Left lung (tissue), 10 donors: Measurements from ENCODE around the gene EHD1. TPM values are rescaled to one million over a fixed set of nuclear protein-coding genes. Genes with fewer than 3 reads are reported as not detected.

ENCODE experiments used
- ATAC-seq: fragments of 200-7000 bp; cut with Tn5 transposase; one replicate; pipeline ENCODE4 v1.9.1; 2020; ENCODE audit warnings: moderate library complexity
- DNase-seq, 4 donors: peaks; one replicate each; pipeline ENCODE4 v3.0.0-alpha.2; 2013 to 2020
- H3K27ac ChIP-seq, 2 donors: fragments of 200-600 bp; sonication (generic) in 1 of 2; one replicate each; pipeline versions ENCODE4 v1.5.0 to v1.8.0; 2020 to 2021
- H3K27me3 ChIP-seq, 2 donors: fragments of 200-600 bp; sonication (generic) in 1 of 2; one replicate each; pipeline versions ENCODE4 v1.5.0 to v1.8.0; 2020 to 2021
- H3K36me3 ChIP-seq, 2 donors: fragments of 200-600 bp; sonication (generic) in 1 of 2; one replicate each; pipeline versions ENCODE4 v1.5.0 to v1.8.0; 2020 to 2021
- H3K4me1 ChIP-seq, 2 donors: fragments of 200-600 bp; one replicate each; pipeline ENCODE4 v1.8.0; 2021
- H3K4me3 ChIP-seq, 2 donors: fragments of 200-600 bp; sonication (generic) in 1 of 2; one replicate each; pipeline versions ENCODE4 v1.5.0 to v1.8.0; 2020 to 2021; ENCODE audit warnings: mild to moderate bottlenecking in 1 of 2
- H3K9me3 ChIP-seq, 2 donors: fragments of 200-600 bp; sonication (generic) in 1 of 2; one replicate each; pipeline versions ENCODE4 v1.5.0 to v1.8.0; 2020 to 2021
- intact Hi-C, 2 donors: fragments of 100-400 bp; cut with DNase I; formaldehyde crosslinking; loops; one replicate each; pipeline versions ENCODE4 v1.11.2 to v1.14.2; 2022
- polyA plus RNA-seq, 6 donors: library from polyadenylated mRNA; unstranded; fragments of 120-200 nt; gene quantifications; one replicate each; pipeline ENCODE4 v1.2.1, GENCODE V29; 2013; ENCODE audit not compliant: insufficient read length in 6 of 6
- total RNA-seq, 2 donors: library from RNA; stranded (reverse); fragmentation: NEBNext Ultra II Directional; extraction: Animal tissue kit (Norgen Biotek cat#: 25700); gene quantifications; one replicate each; pipeline ENCODE4 v1.2.1, GENCODE V29; 2021
- TF ChIP-seq, protein P1 (sequence below), 2 donors: fragments of 200-600 bp; sonication (generic) in 1 of 2; IDR thresholded peaks; one replicate each; pipeline versions ENCODE4 v1.5.0 to v1.8.0; 2021; ENCODE audit warnings: antibody characterized with exemption in 2 of 2
- donor health status: DM: no; HTN: yes; CAD: no.
- donor health status: DM: no; HTN: no; CAD: no.

The EHD1 gene
- total and polyA plus RNA-seq, 8 donors, result 44.7 to 153 (median 55.4) TPM

DNA sequence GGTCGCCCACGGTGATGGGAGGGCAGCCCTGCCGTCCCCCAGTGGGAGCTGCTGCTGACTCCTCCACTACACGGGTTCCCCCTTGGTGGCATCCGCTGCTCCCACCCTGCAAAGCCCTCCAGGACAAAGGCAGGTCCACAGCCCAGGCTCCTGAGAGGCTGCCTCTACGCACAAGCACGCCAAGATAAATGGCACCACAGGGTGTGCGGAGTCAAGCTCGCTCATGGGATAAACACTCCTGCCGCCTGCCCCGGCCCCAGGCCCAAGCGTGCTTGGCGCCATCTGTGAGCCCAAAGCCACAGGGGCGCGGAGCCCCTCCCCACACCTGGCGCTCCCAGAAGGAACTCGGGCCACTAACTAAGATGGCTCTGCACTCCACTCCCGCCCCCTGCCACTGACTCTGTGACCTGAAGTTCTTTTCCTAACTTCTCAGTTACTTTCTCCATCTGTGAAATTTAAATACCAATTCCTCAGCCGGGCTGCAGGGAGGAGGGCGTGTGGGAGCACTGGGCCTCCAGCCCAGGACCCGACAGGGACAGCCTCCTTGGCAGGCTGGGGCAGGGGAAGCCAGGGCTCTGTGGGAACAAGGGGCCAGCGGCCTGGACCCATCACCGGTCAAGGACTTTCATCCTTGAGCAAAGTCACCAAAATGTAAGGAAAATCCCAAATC lies 14.9 kb downstream of the EHD1 start:
- H3K36me3 ChIP-seq, result peaks cover 0 to 33% of the 10 kb centered on the region in 2 donors
- peak in 2 of 4 donors; percentile 58 to 68 for DNase-seq
- H3K9me3 ChIP-seq, result no peaks in the 10 kb centered on the region
- H3K4me3 ChIP-seq, result peak overlapping the region in 1 of 2 donors; percentile 6
- intact Hi-C loops, result no loop called here
- H3K27ac ChIP-seq, result peak overlapping the region; percentile 75 to 92
- TF ChIP-seq, protein P1, sequence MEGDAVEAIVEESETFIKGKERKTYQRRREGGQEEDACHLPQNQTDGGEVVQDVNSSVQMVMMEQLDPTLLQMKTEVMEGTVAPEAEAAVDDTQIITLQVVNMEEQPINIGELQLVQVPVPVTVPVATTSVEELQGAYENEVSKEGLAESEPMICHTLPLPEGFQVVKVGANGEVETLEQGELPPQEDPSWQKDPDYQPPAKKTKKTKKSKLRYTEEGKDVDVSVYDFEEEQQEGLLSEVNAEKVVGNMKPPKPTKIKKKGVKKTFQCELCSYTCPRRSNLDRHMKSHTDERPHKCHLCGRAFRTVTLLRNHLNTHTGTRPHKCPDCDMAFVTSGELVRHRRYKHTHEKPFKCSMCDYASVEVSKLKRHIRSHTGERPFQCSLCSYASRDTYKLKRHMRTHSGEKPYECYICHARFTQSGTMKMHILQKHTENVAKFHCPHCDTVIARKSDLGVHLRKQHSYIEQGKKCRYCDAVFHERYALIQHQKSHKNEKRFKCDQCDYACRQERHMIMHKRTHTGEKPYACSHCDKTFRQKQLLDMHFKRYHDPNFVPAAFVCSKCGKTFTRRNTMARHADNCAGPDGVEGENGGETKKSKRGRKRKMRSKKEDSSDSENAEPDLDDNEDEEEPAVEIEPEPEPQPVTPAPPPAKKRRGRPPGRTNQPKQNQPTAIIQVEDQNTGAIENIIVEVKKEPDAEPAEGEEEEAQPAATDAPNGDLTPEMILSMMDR (IDR thresholded peaks at IDR 0.05), result no peak
- H3K4me1 ChIP-seq, result peaks cover 50 to 100% of the 10 kb centered on the region in 2 donors
- ATAC-seq, result peak; percentile 2
- H3K27me3 ChIP-seq, result no peaks in the 10 kb centered on the region

DNA sequence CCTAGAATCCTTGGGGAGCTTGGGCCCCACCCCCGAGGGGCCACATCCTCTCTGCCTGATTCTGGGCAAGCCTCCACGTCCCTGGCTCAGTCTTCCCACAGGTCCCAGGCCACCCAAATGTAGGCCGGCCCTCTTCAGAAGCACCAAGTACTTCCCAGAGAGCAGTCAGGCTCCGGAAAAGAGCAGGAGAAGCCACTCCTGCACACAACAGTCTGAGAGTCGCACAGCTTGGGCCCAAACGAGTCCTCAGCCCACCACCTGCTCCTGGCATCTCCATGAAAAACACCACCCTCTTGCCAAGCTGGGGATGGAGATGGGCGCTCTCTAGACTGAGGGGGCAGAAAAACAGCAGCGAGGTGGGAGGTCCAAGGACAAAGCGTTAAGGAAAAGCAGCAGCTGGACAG lies 15.4 kb downstream of the EHD1 start:
- TF ChIP-seq, protein P1 (IDR thresholded peaks at IDR 0.05), result no peak
- no peaks in the 10 kb centered on the region for H3K27me3 ChIP-seq
- peaks cover 0 to 33% of the 10 kb centered on the region in 2 donors for H3K36me3 ChIP-seq
- ATAC-seq (peak; percentile 43), DNase-seq (peak in 2 of 4 donors; percentile 56 to 67)
- no peak overlapping the region for H3K4me3 ChIP-seq
- intact Hi-C loops, result no loop called here
- peaks cover 47 to 100% of the 10 kb centered on the region in 2 donors for H3K4me1 ChIP-seq
- H3K27ac ChIP-seq, result peak overlapping the region; percentile 75 to 92
- H3K9me3 ChIP-seq, result no peaks in the 10 kb centered on the region

DNA sequence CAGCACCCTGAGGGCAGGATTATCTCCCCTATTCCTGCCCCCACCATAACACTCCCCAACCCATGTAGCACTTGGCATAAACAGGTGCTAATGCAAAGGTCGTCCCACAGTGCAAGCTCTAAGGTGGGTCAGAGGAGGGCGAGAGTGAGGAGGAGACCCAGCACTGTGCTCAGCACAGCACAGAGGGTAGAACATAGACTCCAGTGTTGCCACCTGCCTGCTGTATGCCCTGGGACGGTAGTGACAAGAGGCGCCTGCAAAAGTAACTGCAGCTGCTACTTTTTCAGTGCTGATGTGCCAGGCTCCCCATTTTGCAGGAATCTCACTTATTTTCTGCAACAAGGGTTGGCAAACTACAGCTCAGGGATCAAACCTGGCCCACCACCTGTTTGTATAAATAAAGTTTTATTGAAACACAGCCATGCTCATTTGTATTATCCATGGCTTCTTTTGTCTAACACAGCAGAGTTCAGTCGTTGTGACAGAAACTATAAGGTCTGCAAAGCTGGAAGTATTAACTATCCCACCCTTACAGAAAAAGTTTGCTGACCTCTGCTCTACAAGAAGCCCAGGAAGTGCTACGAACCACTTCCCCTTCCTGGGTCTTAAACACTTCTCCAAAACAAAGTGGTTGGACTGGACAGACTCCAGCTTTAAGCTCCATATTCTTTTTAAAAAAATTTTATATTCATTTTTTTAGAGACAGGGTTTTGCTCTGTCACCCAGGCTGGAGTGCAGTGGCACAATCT lies 17.0 kb downstream of the EHD1 start:
- Histone ChIP-seq H3K27me3 (no peaks in the 10 kb centered on the region), H3K9me3 (no peaks in the 10 kb centered on the region), H3K27ac (peak overlapping the region in 1 of 2 donors; percentile 92), H3K4me3 (peak overlapping the region in 1 of 2 donors; percentile 16), H3K36me3 (peaks cover 0 to 38% of the 10 kb centered on the region in 2 donors), H3K4me1 (peaks cover 55 to 100% of the 10 kb centered on the region in 2 donors)
- intact Hi-C loops, result no loop called here
- no peak for DNase-seq
- TF ChIP-seq, protein P1 (IDR thresholded peaks at IDR 0.05), result no peak
- ATAC-seq, result no peak

DNA sequence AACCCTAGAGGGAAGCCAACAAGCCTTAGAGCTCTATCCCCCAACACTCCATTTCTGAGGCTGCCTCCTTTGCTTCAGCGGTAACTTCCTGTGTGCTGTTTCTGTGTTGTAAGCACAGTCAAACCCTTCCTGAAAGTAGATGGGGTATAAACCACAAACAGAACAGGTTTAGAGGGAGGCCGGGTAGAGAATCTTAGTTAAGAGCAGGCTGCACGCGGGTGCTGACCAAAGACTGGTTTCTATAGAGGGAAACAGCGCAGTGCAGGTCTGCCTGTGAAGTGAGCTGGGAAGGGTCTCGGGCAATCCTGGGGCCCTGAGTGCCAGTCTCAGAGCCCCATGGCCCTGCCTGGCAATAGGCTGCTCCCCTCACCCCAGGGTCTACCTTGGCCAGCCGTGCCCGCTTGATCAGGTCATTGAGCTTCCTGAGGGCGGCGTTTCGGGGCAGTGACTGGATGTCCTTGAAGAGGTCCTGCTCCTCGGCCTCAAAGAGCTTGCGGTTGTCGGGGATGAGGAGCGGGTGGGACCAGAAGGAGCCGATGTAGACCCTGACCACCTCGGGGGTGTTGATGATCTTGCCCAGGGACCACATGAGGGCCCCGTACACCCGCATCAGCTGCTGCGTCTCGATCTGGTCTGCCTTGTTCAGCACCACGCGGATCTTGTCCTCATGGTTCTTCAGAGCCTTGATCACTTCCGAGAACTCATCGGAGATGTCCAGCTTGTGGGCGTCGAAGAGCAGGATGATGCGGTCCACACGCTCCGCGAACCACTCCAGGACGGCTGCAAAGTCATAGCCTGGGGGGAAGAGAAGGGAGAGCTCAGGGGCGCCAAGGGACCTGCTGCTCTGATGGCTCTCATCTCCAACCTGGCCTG lies 18.6 kb downstream of the EHD1 start:
- Histone ChIP-seq H3K36me3 (peaks cover 0 to 48% of the 10 kb centered on the region in 2 donors), H3K4me1 (peaks cover 62 to 100% of the 10 kb centered on the region in 2 donors), H3K4me3 (peak overlapping the region in 1 of 2 donors; percentile 17), H3K9me3 (no peaks in the 10 kb centered on the region), H3K27me3 (no peaks in the 10 kb centered on the region), H3K27ac (peak overlapping the region; percentile 36 to 92)
- TF ChIP-seq, protein P1 (IDR thresholded peaks at IDR 0.05), result no peak
- intact Hi-C loops, result no loop called here
- no peak for ATAC-seq
- DNase-seq, result peak in 1 of 4 donors; percentile 75
